BE2C (cell line): ENCODE results near the gene ARHGAP6.
"Not testable (repeated sequence)": the region's sequence is repeated elsewhere in the genome, so short reads cannot be mapped to it uniquely, and the experiment has no call there.

Source experiments
- DNase-seq: peaks from one replicate; pipeline ENCODE4 v3.0.0-alpha.2; 2020
- H3K27me3 ChIP-seq: fragments of 250-450 bp; sonication (Bioruptor Pico); 2 replicates; pipeline ENCODE4 v1.5.1; 2020; ENCODE audit warnings: mild to moderate bottlenecking
- H3K36me3 ChIP-seq: fragments of 250-450 bp; sonication (Bioruptor Pico); 2 replicates; pipeline ENCODE4 v1.5.1; 2020; ENCODE audit warnings: mild to moderate bottlenecking
- H3K4me1 ChIP-seq: fragments of 250-450 bp; sonication (Bioruptor Pico); 2 replicates; pipeline ENCODE4 v1.5.1; 2020
- H3K4me3 ChIP-seq: 2 replicates; pipeline ENCODE4 v1.5.1; 2011; ENCODE audit warnings: low read depth, low read length
- H3K9me3 ChIP-seq: fragments of 250-450 bp; sonication (Bioruptor Pico); 2 replicates; pipeline ENCODE4 v1.5.1; 2020
- TF ChIP-seq, protein P1 (sequence below): IDR thresholded peaks from 2 replicates; pipeline ENCODE4 v1.5.1; 2012; ENCODE audit warnings: mild to moderate bottlenecking, low read depth, low read length

The ARHGAP6 gene

DNA sequence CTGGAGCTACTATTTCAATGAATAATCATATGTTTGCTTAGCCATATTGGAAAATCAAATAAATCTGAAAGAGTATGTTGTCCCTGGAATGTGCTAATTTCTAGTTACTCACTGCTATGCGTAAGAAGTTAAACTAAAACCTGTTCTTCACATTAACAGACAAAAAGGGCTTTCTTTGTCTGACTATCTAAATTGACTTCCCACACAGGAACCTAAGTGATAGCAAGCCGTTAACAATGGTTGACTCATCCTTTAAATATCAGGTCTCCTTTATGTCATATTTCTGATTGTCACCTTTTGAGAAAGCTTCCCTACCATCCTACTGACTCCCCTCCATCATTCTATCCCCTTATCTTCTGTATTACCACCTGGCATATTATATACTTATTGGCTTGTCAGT is 291.1 kb downstream of the ARHGAP6 start:
- Histone ChIP-seq H3K4me1 (no peaks in the 10 kb centered on the region), H3K27me3 (no peaks in the 10 kb centered on the region), H3K4me3 (no peak overlapping the region), H3K9me3 (no peaks in the 10 kb centered on the region), H3K36me3 (no peaks in the 10 kb centered on the region)
- no peak for DNase-seq
- TF ChIP-seq, protein P1, sequence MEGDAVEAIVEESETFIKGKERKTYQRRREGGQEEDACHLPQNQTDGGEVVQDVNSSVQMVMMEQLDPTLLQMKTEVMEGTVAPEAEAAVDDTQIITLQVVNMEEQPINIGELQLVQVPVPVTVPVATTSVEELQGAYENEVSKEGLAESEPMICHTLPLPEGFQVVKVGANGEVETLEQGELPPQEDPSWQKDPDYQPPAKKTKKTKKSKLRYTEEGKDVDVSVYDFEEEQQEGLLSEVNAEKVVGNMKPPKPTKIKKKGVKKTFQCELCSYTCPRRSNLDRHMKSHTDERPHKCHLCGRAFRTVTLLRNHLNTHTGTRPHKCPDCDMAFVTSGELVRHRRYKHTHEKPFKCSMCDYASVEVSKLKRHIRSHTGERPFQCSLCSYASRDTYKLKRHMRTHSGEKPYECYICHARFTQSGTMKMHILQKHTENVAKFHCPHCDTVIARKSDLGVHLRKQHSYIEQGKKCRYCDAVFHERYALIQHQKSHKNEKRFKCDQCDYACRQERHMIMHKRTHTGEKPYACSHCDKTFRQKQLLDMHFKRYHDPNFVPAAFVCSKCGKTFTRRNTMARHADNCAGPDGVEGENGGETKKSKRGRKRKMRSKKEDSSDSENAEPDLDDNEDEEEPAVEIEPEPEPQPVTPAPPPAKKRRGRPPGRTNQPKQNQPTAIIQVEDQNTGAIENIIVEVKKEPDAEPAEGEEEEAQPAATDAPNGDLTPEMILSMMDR = no peak

DNA sequence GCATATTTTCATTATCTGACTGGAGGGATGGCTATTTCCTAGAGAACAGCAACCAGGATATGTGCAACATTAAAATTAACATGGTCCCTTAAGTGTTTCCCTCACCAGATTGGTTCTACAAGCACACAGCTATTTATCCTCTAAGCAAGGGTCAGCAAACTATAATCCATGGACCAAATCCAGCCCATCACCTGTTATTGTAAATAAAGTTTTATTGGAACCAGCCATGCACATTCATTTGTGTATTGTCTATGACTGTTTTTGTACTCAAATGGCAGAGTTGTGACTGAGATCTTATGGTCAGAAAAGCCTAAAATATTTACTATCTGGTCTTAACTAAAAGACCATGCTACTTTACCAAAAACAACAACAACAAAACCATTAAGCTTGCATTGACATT is 294.6 kb downstream of the ARHGAP6 start:
- no peaks in the 10 kb centered on the region for H3K36me3 ChIP-seq
- H3K4me3 ChIP-seq = no peak overlapping the region
- H3K9me3 ChIP-seq = no peaks in the 10 kb centered on the region
- DNase-seq = no peak
- TF ChIP-seq, protein P1 = no peak
- H3K27me3 ChIP-seq = no peaks in the 10 kb centered on the region
- no peaks in the 10 kb centered on the region for H3K4me1 ChIP-seq

DNA sequence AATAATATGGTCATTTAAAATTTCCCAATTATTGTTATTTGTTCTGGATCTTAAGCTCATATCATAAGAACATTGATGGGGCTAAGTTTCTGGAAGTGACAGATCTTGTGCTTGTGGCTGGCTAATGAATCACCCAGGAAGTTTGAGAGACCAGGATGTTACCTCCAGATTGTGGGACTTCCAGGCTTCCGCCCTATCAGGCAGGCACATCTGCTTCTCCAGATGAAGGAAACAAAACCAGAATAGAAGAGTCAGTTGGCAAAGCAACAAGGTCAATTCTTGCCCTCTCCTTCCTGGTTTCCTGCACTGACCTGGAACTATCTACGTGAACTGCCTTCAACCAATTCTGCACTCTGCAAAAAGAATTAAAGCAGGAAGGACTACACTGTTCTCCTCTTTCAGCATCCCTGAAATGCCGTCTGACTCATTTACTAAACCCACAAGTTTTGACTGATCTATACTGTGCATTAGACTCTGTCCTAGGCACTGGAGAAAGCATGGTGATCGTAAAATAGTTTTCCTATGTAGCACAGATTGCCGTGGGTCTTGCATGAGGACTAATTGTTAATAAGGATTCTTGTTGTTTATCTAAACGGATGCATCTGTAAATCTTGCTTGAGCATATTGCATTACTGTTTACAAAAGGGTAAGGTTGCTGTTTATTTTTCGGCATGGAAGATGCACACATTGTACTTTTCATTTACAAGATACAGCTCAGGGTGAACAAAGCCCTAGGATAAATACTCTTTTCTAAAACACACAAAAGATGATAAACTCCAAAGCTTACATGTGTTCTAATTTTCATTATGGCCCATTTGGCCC is 297.9 kb downstream of the ARHGAP6 start:
- Histone ChIP-seq H3K4me1 (no peaks in the 10 kb centered on the region), H3K36me3 (no peaks in the 10 kb centered on the region), H3K27me3 (no peaks in the 10 kb centered on the region), H3K4me3 (no peak overlapping the region), H3K9me3 (no peaks in the 10 kb centered on the region)
- TF ChIP-seq, protein P1 = no peak
- no peak for DNase-seq

DNA sequence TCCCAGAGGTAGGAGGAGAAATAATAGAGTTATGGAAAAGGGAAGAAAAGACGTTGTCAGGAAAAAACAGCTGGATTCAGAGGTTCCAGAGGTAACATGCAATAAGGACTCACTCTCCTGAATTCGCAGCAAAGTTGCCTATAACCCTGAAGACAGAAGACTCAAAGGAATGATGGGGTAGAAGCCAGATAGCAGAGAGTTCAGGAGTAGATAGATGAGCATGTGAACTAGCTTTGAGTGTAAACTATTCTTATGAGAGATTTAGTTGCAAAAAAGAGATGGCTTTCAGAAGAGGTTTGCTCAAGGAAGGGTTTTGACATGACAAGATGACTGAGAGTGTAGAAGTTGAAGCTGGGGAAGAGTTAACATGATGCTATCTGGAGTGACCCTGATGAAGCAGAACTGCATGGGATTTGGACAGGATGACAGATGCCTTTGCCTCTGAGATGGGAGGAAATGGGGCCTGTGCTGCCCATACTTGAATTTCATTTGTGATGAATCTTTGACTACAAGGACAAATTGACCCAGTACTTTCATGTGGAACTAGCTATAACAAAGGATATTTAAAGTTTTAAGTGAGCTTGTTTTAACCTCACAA is 298.6 kb downstream of the ARHGAP6 start:
- no peaks in the 10 kb centered on the region for H3K36me3 ChIP-seq
- no peaks in the 10 kb centered on the region for H3K4me1 ChIP-seq
- no peak overlapping the region for H3K4me3 ChIP-seq
- H3K9me3 ChIP-seq = no peaks in the 10 kb centered on the region
- TF ChIP-seq, protein P1 = no peak
- no peak for DNase-seq
- no peaks in the 10 kb centered on the region for H3K27me3 ChIP-seq

DNA sequence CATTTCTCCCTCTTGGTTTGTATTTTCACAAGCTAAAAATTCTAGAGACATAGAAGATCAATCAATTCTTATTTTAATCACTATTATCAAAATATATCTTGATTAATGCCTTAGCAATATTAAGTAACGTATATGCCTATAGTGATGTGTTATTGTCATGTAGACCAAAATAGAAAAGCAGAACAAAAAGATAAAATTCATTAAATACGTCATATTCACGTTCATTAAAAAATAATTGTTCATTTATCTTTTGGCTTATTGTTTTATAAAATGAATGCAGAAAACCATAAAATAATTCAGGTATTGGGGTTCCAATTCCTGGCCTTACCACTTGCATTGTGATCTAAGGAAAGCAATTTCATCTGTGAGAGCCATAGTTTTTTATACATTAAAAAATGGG is 300.3 kb downstream of the ARHGAP6 start:
- DNase-seq = no peak
- TF ChIP-seq, protein P1 = no peak
- Histone ChIP-seq H3K4me3 (no peak overlapping the region), H3K27me3 (no peaks in the 10 kb centered on the region), H3K36me3 (no peaks in the 10 kb centered on the region), H3K9me3 (no peaks in the 10 kb centered on the region), H3K4me1 (no peaks in the 10 kb centered on the region)

DNA sequence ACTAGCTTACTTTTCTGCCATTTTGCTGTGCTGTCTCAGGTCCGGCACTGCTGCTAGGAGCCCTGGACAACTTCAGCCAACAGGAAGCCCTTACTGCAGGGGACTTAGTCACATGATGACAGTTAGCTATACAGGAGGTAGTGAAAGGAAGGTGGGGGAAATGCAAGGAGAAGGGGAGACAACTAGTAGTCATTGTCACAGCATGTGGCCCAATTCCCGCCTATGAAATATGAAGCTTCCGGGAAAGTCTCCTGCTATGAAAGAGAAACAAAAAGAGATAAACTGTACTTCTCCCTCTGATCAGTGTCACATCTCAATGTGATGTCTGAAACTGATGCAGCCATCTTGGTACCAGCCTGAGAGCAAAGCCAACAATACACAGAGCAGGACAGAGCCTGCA is 300.9 kb downstream of the ARHGAP6 start:
- Histone ChIP-seq H3K4me1 (no peaks in the 10 kb centered on the region), H3K9me3 (no peaks in the 10 kb centered on the region), H3K4me3 (no peak overlapping the region), H3K27me3 (no peaks in the 10 kb centered on the region), H3K36me3 (no peaks in the 10 kb centered on the region)
- no peak for DNase-seq
- TF ChIP-seq, protein P1 = no peak

DNA sequence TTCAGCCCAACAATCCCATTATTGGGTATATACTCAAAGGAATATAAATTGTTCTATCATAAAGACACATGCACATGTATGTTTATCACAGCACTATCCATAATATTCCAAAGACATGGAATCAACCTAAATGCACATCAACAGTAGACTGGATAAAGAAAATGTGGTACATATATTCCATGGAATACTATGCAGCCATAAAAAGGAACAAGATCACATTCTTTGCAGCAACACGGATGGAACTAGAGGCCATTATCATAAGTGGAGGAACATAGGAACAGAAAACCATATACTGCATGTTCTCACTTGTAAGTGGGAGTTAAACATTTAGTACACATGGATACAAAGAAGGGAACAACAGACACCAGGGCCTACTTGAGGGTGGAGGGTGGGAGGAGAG is 301.9 kb downstream of the ARHGAP6 start:
- not testable (repeated sequence) for H3K4me1 ChIP-seq, H3K36me3 ChIP-seq, H3K27me3 ChIP-seq, H3K9me3 ChIP-seq, H3K4me3 ChIP-seq, DNase-seq
